Stimulated activated effector memory CD8-positive, alpha-beta T cell treated with anti-CD3 and anti-CD28 coated beads, Interleukin-12 subunit alpha, Interleukin-12 subunit beta, amount 100 ng/mL, for 72 hours (primary cell): Measurements from ENCODE around the gene SLBP.

Source experiments
- ATAC-seq: fragments of 150-1000 bp; cut with Tn5 transposase; 2 replicates; pipeline ENCODE4 v1.10.0; 2021
- DNase-seq, 2 donors: peaks; one replicate each; pipeline ENCODE4 v3.0.0; 2021 to 2022; ENCODE audit warnings: low spot score in 2 of 2
- H3K27ac Mint-ChIP-seq: one replicate; pipeline ENCODE4 v1.8.0; 2022; ENCODE audit warnings: mild to moderate bottlenecking, mixed read lengths
- H3K36me3 Mint-ChIP-seq: one replicate; pipeline ENCODE4 v1.8.0; 2022; ENCODE audit warnings: mild to moderate bottlenecking, mixed read lengths
- H3K4me1 Mint-ChIP-seq: one replicate; pipeline ENCODE4 v1.8.0; 2022; ENCODE audit warnings: mixed read lengths
- H3K4me3 Mint-ChIP-seq: one replicate; pipeline ENCODE4 v1.8.0; 2022; ENCODE audit warnings: mild to moderate bottlenecking, mixed read lengths
- H3K9me3 Mint-ChIP-seq: one replicate; pipeline ENCODE4 v1.8.0; 2022; ENCODE audit warnings: mixed read lengths

Gene SLBP

GRCh38 chr4:1741208-1741607 lies 29.1 kb upstream of the SLBP start:
- Mint-ChIP-seq H3K4me3 (no peak overlapping the region), H3K9me3 (peaks cover 3% of the 10 kb centered on the region), H3K4me1 (no peaks in the 10 kb centered on the region), H3K36me3 (peaks cover 94% of the 10 kb centered on the region), H3K27ac (peak overlapping the region; percentile 58)
- no peak for DNase-seq
- ATAC-seq = no peak

DNA sequence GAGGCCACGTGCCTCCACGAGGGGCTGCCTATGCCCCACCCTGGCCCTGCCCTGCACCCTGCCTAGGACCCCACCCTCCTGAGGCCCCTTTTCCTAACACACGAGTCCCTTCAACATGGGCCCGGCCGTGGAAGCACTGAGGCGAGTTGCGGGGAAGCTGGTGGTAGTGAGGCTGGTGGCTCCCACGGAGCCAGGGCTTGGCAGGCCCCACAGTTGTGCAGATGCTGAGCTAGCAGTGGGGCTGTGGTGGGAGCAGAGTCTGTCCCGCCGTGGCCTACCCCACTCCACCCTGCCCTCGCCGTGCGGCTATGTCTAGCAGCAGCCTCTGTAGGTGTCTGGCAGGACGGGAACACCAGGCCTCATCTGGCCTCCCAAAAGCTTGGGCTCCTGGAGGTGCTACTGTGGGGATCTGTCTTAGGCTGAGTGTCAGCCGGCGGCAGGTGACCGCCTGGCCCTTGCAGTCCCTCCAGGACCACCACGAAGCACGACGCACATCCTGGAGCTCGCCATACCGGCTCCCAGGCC lies 28.0 kb upstream of the SLBP start:
- Mint-ChIP-seq H3K27ac (no peak overlapping the region), H3K36me3 (peaks cover 100% of the 10 kb centered on the region), H3K9me3 (peaks cover 3% of the 10 kb centered on the region), H3K4me1 (no peaks in the 10 kb centered on the region), H3K4me3 (no peak overlapping the region)
- no peak for ATAC-seq
- no peak for DNase-seq

DNA sequence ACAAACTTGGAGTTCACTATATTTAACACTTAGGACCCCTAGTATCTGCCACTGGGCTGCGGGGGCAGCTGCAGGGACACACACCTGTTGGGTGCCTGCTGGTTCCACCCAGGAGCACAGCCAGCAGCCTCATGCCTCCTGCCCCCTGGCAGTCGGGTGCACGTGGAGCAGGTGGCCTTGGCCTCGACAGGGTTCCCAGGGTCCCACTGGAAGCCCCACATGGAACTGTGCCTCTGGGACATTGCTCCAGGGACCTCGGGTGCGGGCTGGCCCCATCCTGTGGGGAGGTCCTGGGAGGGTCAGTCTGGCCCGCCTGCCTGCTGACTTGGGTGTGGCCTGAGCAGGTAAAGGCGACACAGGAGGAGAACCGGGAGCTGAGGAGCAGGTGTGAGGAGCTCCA lies 27.2 kb upstream of the SLBP start:
- H3K27ac Mint-ChIP-seq = no peak overlapping the region
- DNase-seq (no peak), ATAC-seq (no peak)
- H3K9me3 Mint-ChIP-seq = peaks cover 3% of the 10 kb centered on the region
- H3K4me3 Mint-ChIP-seq = no peak overlapping the region
- peaks cover 100% of the 10 kb centered on the region for H3K36me3 Mint-ChIP-seq
- H3K4me1 Mint-ChIP-seq = no peaks in the 10 kb centered on the region

DNA sequence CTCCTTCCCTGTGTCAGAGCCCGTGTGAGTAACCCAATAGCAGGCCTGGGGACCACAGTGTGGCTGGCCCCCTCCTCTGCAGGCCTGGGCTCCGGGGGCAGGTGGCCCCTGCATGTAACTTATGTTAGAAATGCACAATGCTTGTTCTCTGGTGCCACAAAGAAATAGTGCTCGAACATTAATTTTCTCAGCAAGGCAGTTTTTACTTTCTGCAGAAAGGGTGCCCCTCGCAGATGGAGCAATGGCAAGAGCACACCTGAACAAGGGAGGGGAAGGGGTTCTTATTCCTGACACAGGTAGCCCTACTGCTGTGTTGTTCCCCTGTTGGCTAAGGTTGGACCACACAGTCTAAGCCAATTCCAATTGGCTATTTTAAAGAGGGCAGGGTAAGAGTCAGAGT lies 26.3 kb upstream of the SLBP start:
- Mint-ChIP-seq H3K9me3 (peaks cover 3% of the 10 kb centered on the region), H3K4me3 (no peak overlapping the region), H3K4me1 (no peaks in the 10 kb centered on the region), H3K27ac (no peak overlapping the region), H3K36me3 (peaks cover 100% of the 10 kb centered on the region)
- no peak for DNase-seq
- ATAC-seq = no peak

DNA sequence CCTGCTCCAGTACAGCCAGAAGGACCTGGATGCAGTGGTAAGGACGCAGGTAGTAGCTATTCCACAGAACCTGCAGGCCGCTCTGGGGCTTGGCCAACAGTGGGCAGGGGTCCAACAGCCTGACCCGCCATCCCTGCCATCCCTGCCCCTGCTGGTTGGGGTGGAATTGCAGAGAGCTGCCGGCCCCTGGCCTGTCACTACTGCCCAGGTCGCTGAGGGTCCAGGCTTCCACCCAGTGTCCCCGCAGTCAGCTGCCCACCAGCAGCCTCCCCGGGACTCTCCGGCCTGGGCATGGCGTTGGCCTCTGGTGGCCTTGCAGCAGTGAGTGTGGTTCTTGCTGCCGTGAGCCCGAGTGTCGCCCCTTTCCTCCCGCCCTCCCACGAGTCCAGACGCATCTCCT lies 25.5 kb upstream of the SLBP start:
- H3K4me1 Mint-ChIP-seq = no peaks in the 10 kb centered on the region
- DNase-seq (no peak), ATAC-seq (no peak)
- no peak overlapping the region for H3K27ac Mint-ChIP-seq
- peaks cover 3% of the 10 kb centered on the region for H3K9me3 Mint-ChIP-seq
- no peak overlapping the region for H3K4me3 Mint-ChIP-seq
- H3K36me3 Mint-ChIP-seq = peaks cover 100% of the 10 kb centered on the region

- no peak overlapping the region for H3K27ac Mint-ChIP-seq
- no peak for ATAC-seq
- peaks cover 3% of the 10 kb centered on the region for H3K9me3 Mint-ChIP-seq
Observed at GRCh38 chr4:1736812-1737211, 24.7 kb upstream of the SLBP start.

DNA sequence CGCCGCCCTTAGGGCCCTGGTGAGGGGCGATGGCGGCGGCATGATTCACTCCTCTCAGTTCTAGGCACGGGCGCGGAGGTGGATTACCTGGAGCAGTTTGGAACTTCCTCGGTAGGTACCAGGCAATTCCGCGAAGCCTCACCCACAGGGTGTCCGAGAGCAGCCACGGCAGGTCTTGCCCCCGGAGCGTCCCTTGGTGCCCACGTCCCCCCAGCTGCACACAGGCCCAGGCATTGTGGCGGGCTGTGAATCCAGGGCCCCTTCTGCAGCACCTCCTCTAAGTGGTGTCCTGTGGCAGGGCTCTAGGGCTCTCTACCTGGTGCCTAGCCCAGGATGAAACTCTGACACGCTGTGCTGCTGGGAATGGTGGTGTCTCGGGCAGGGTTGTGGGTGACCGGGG lies 23.1 kb upstream of the SLBP start:
- peaks cover 98% of the 10 kb centered on the region for H3K36me3 Mint-ChIP-seq
- DNase-seq (no peak), ATAC-seq (no peak)
- no peaks in the 10 kb centered on the region for H3K4me1 Mint-ChIP-seq
- H3K9me3 Mint-ChIP-seq = peaks cover 3% of the 10 kb centered on the region
- no peak overlapping the region for H3K4me3 Mint-ChIP-seq
- no peak overlapping the region for H3K27ac Mint-ChIP-seq

More at GRCh38 chr4:1736812-1737211, 24.7 kb upstream of the SLBP start:
- DNase-seq = no peak
- H3K4me3 Mint-ChIP-seq = no peak overlapping the region
- H3K36me3 Mint-ChIP-seq = peaks cover 98% of the 10 kb centered on the region
- H3K4me1 Mint-ChIP-seq = no peaks in the 10 kb centered on the region

DNA sequence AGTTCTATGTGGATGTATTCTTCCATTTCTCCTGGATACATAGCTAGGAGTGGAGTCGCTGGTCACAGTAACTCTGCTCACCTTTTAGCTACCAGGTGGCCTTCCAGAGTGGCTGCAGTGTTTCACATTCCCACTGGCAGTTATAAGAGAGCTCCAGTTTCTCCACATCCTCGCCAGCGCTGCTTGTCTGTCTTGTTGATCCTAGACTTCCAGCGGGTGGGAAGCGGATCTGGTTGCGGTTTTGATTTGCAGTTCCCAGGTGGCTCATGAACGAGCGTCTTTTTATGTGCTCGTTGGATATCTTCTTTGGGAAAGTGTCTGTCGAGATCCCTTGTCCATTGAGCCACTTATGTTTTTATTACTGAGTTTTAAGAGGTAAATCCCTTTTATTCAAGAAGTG lies 20.8 kb upstream of the SLBP start:
- ATAC-seq (no peak), DNase-seq (no peak)
- Mint-ChIP-seq H3K36me3 (peaks cover 98% of the 10 kb centered on the region), H3K4me1 (peaks cover 19% of the 10 kb centered on the region), H3K4me3 (no peak overlapping the region), H3K9me3 (no peaks in the 10 kb centered on the region), H3K27ac (no peak overlapping the region)

DNA sequence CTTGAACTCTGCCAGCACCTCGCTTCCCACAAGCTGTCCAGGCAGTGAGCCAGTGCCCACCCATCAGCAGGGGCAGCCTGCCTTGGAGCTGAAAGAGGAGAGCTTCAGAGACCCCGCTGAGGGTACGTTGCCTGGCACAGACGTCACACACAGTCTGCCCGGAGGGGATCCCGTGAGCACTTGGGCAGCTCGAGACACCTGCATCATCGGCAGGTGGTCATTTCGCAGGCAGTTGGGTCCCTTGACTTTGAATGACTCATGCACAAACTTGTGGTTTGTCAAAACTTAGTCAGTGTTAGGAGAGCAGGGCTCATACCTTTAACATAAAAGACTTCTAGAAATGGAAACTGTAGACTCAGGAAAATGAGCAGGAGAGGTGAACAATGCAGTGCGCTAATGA lies 19.1 kb upstream of the SLBP start:
- peaks cover 25% of the 10 kb centered on the region for H3K4me1 Mint-ChIP-seq
- H3K27ac Mint-ChIP-seq = no peak overlapping the region
- ATAC-seq (peak; percentile 77), DNase-seq (no peak)
- H3K36me3 Mint-ChIP-seq = peaks cover 98% of the 10 kb centered on the region
- no peak overlapping the region for H3K4me3 Mint-ChIP-seq
- no peaks in the 10 kb centered on the region for H3K9me3 Mint-ChIP-seq

DNA sequence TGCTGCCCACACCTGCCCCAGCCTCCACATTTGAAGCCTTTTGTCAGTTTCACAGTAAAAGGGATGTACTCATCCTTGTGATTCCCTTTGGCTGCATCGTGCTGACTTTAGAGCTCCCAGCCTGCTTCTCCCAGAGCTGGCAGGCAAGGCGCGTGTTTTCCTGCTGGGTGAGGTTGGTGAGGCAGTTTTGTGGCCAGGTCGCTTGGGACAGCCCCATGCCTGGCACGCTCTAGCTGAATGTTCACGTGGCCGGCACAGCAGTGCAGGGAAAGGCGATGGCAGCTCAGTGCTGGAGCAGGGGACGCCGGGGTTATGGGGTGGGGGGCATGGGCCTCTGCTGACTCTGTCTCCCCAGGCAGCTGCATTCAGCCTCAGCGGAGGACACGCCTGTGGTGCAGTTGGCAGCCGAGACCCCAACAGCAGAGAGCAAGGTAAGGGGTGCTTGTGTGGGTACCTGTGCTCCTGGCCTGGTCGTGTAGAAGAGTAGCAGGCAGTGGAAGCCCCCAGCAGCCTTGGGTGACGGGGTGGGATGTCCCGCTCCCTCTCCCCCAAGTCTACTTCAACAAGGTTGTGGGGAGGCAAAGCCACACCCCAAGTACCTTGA lies 18.5 kb upstream of the SLBP start:
- DNase-seq = no peak
- no peak overlapping the region for H3K27ac Mint-ChIP-seq
- H3K9me3 Mint-ChIP-seq = no peaks in the 10 kb centered on the region
- peaks cover 98% of the 10 kb centered on the region for H3K36me3 Mint-ChIP-seq
- H3K4me1 Mint-ChIP-seq = peaks cover 28% of the 10 kb centered on the region
- no peak overlapping the region for H3K4me3 Mint-ChIP-seq
- no peak for ATAC-seq

DNA sequence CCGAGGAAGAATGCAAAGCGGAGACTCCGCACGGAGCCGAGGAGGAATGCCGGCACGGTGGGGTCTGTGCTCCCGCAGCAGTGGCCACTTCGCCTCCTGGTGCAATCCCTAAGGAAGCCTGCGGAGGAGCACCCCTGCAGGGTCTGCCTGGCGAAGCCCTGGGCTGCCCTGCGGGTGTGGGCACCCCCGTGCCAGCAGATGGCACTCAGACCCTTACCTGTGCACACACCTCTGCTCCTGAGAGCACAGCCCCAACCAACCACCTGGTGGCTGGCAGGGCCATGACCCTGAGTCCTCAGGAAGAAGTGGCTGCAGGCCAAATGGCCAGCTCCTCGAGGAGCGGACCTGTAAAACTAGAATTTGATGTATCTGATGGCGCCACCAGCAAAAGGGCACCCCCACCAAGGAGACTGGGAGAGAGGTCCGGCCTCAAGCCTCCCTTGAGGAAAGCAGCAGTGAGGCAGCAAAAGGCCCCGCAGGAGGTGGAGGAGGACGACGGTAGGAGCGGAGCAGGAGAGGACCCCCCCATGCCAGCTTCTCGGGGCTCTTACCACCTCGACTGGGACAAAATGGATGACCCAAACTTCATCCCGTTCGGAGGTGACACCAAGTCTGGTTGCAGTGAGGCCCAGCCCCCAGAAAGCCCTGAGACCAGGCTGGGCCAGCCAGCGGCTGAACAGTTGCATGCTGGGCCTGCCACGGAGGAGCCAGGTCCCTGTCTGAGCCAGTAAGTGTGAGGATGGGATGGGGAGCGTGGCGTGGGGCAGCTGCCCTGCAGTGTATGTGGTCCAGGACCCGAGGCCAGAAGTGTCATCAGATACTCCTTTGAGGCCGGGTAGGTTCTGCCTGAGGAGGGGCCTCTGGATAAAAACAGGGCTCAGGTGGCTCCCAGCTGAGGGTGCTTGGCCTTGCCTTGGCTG lies 16.2 kb upstream of the SLBP start:
- peaks cover 50% of the 10 kb centered on the region for H3K4me1 Mint-ChIP-seq
- H3K36me3 Mint-ChIP-seq = peaks cover 98% of the 10 kb centered on the region
- peak overlapping the region; percentile 11 for H3K4me3 Mint-ChIP-seq
- H3K27ac Mint-ChIP-seq = no peak overlapping the region
- H3K9me3 Mint-ChIP-seq = no peaks in the 10 kb centered on the region
- DNase-seq (no peak), ATAC-seq (no peak)

DNA sequence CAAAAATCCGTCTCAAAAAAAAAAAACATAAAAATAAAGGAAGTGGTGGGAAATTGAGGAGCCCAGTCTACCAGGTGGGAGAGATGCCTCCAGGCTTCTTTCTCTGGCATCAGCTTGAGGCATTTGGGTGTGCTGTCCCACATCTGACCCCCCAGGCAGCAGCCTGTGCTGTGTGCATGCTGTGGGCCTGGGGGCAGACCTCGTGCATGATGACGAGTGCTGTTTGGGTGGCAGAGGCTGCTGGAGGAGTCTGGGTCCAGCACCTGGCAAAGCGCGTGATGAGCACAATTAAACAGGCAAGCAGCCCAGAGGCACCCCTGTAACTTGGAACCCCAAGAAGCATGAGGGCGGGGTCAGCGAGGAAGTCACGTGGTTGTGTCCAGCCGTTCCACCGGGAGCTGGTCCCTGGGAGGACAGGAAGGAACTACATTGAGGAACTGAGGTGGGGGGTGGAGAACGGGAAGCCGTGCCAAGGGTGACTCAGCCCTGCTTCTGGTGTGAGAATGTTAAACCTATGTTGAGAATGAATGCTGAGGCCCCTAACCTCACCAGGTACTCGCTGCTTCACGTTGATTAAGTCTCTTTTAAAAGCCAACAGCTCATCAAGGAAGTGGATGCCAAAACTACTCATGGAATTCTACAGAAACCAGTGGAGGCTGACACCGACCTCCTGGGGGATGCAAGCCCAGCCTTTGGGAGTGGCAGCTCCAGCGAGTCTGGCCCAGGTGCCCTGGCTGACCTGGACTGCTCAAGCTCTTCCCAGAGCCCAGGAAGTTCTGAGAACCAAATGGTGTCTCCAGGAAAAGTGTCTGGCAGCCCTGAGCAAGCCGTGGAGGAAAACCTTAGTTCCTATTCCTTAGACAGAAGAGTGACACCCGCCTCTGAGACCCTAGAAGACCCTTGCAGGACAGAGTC lies 15.3 kb upstream of the SLBP start:
- Mint-ChIP-seq H3K4me1 (peaks cover 60% of the 10 kb centered on the region), H3K27ac (no peak overlapping the region), H3K4me3 (no peak overlapping the region), H3K9me3 (no peaks in the 10 kb centered on the region), H3K36me3 (peaks cover 98% of the 10 kb centered on the region)
- no peak for ATAC-seq
- DNase-seq = no peak

DNA sequence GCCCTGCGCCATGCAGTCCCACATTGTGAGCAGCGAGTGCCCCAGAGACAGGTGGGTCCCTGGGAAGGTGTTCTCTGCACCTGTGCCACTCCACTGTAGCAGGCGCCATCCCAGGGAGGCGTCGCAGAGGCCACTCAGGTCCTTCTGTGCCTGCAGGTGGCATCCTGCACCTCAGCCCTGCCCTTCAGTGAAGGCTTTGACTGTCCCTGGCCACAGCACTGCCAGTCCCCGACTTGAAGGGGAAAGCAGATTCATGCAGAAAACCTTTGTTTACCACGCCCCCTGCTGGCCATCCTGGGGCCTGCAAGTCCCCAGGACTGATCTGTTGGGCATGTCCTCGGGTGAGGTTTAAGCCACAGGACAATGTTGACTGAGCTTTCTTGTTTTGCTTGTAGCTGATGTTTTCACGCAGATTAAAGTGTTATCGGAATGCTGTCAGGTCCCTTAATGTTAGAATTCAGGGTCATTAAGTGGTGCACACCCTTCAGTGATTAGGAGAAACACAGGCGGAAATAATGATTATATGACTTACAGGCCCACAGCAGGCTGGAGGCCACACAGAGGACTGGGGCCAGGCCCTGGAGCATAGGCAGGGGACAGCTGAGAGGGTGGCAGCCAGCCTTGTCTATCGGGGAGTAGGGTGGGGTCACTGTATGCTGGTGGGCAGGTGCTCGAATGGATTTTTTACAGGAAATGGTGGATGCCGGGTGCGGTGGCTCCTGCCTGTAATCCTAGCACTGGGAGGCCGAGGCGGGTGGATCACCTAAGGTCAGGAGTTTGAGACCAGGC lies 14.2 kb upstream of the SLBP start:
- H3K4me1 Mint-ChIP-seq = peaks cover 66% of the 10 kb centered on the region
- peaks cover 97% of the 10 kb centered on the region for H3K36me3 Mint-ChIP-seq
- H3K4me3 Mint-ChIP-seq = peak overlapping the region; percentile 15
- no peaks in the 10 kb centered on the region for H3K9me3 Mint-ChIP-seq
- ATAC-seq = peak; percentile 55
- DNase-seq = peak; percentile 90 to 95
- H3K27ac Mint-ChIP-seq = peak overlapping the region; percentile 88

GRCh38 chr4:1725521-1725920 lies 13.4 kb upstream of the SLBP start:
- ATAC-seq = no peak
- DNase-seq = no peak
- H3K9me3 Mint-ChIP-seq = no peaks in the 10 kb centered on the region
- peak overlapping the region; percentile 99 for H3K4me3 Mint-ChIP-seq
- H3K27ac Mint-ChIP-seq = no peak overlapping the region
- H3K4me1 Mint-ChIP-seq = peaks cover 66% of the 10 kb centered on the region
- peaks cover 88% of the 10 kb centered on the region for H3K36me3 Mint-ChIP-seq
